Breast epithelium (tissue), 3 donors: ENCODE results near the gene PCLAF.

ENCODE experiments used
- POLR2A ChIP-seq: fragments of 450-650 bp; IDR thresholded peaks from one replicate; pipeline ENCODE4 v1.6.1; 2016; ENCODE audit warnings: antibody characterized with exemption, mild to moderate bottlenecking, moderate library complexity
- POLR2AphosphoS5 ChIP-seq, 3 donors: sonication (generic); formaldehyde crosslinking; IDR thresholded peaks; one replicate each; pipeline ENCODE4 v1.6.1; 2017; ENCODE audit warnings: antibody characterized with exemption in 3 of 3
- TF ChIP-seq, protein P1 (sequence below), 3 donors: fragments of 450-650 bp; IDR thresholded peaks; one replicate each; pipeline ENCODE4 v1.5.1; 2016 to 2017; ENCODE audit warnings: antibody characterized with exemption in 3 of 3, mild to moderate bottlenecking in 3 of 3, moderate library complexity in 3 of 3

DNA sequence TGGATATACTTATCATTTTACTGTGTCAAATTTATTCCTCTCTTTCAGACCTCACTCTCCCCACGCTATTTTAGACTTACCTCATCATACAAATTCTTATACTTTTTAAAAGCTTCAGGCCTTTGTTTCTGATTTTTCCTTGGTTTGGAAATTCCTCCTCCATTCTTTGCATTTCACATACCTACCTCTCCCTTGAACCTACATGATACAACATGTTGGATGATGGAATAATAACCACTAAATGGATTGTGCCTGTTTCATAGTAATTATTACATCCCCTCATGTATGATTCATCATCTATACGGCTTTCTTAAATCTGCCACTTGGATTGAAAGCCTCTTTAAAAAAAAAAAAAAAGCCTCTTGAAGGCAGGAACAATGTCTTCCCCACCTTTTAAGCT, 31.0 kb upstream of the PCLAF start:
- TF ChIP-seq, protein P1, sequence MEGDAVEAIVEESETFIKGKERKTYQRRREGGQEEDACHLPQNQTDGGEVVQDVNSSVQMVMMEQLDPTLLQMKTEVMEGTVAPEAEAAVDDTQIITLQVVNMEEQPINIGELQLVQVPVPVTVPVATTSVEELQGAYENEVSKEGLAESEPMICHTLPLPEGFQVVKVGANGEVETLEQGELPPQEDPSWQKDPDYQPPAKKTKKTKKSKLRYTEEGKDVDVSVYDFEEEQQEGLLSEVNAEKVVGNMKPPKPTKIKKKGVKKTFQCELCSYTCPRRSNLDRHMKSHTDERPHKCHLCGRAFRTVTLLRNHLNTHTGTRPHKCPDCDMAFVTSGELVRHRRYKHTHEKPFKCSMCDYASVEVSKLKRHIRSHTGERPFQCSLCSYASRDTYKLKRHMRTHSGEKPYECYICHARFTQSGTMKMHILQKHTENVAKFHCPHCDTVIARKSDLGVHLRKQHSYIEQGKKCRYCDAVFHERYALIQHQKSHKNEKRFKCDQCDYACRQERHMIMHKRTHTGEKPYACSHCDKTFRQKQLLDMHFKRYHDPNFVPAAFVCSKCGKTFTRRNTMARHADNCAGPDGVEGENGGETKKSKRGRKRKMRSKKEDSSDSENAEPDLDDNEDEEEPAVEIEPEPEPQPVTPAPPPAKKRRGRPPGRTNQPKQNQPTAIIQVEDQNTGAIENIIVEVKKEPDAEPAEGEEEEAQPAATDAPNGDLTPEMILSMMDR (IDR thresholded peaks at IDR 0.05): no peak
- no peak for TF ChIP-seq POLR2A
- TF ChIP-seq POLR2AphosphoS5 (IDR thresholded peaks at IDR 0.05): no peak
